GM12872 (cell line): ENCODE measurements around the gene KNG1.

Experiments used
- TF ChIP-seq, protein P1 (sequence below): IDR thresholded peaks from 3 replicates; pipeline ENCODE4 v1.5.1; 2011; ENCODE audit warnings: low read depth, mild to moderate bottlenecking, low read length, moderate library complexity; ENCODE audit not compliant: insufficient read depth

The KNG1 gene

DNA sequence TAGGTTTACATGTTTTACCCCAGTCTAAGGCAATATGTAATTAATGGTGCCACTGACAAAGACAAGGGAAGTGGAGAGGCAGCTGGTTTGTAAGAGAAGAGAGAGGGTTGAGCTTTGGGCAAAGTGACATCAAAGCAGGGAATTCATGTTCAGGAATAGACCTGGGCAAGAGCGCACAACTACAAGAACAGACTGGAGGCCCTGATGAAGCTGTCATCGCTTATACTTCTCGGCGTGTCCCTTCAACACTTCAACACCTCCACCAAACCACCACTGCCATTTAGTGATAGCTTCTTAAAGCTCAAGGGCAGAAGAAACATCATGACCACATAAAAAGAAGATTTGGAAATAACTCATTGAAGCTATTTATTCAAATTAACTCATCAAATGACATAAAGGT, 19.6 kb upstream of the KNG1 start:
- TF ChIP-seq, protein P1, sequence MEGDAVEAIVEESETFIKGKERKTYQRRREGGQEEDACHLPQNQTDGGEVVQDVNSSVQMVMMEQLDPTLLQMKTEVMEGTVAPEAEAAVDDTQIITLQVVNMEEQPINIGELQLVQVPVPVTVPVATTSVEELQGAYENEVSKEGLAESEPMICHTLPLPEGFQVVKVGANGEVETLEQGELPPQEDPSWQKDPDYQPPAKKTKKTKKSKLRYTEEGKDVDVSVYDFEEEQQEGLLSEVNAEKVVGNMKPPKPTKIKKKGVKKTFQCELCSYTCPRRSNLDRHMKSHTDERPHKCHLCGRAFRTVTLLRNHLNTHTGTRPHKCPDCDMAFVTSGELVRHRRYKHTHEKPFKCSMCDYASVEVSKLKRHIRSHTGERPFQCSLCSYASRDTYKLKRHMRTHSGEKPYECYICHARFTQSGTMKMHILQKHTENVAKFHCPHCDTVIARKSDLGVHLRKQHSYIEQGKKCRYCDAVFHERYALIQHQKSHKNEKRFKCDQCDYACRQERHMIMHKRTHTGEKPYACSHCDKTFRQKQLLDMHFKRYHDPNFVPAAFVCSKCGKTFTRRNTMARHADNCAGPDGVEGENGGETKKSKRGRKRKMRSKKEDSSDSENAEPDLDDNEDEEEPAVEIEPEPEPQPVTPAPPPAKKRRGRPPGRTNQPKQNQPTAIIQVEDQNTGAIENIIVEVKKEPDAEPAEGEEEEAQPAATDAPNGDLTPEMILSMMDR, result no peak

DNA sequence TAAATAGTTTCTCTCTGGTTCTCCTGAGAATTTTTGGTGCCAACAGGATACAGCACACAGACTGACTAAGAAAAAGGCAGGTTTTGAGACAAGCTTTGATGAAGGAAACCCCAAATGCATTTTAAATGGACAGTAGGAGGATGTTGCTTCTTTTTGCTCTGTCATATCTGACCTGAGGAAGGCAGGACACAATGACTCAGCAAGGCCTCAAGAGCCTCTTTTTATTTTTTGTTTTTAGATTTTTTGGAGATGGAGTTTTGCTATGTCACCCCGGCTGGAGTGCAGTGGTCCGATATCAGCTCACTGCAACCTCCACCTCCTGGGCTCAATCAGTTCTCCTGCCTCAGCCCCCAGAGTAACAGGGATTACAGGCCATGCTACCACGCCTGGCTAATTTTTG, 16.9 kb upstream of the KNG1 start:
- TF ChIP-seq, protein P1, result no peak

GRCh38 chr3:186705882-186706780, 11.0 kb upstream of the KNG1 start:
- TF ChIP-seq, protein P1, result no peak

- TF ChIP-seq, protein P1, result no peak
Observed at GRCh38 chr3:186708983-186709679, 8.0 kb upstream of the KNG1 start.

GRCh38 chr3:186713499-186713898, 3.7 kb upstream of the KNG1 start:
- TF ChIP-seq, protein P1, result no peak

GRCh38 chr3:186719945-186720739, 3.0 kb downstream of the KNG1 start:
- TF ChIP-seq, protein P1, result no peak

- TF ChIP-seq, protein P1, result 0 out of 3 replicates have a peak, but pooled peaks have one; percentile 9
Observed at GRCh38 chr3:186722457-186722856, 5.3 kb downstream of the KNG1 start.
